DMS153 treated with DMSO at 0.1 percent for 48 hours (cell line): ENCODE results near the gene ANTXR1.

Experiments used
- DNase-seq: peaks from one replicate; lab custom pipeline; 2025; ENCODE audit not compliant: unreplicated experiment; lab: John Stamatoyannopoulos, UW

ANTXR1 gene

DNA sequence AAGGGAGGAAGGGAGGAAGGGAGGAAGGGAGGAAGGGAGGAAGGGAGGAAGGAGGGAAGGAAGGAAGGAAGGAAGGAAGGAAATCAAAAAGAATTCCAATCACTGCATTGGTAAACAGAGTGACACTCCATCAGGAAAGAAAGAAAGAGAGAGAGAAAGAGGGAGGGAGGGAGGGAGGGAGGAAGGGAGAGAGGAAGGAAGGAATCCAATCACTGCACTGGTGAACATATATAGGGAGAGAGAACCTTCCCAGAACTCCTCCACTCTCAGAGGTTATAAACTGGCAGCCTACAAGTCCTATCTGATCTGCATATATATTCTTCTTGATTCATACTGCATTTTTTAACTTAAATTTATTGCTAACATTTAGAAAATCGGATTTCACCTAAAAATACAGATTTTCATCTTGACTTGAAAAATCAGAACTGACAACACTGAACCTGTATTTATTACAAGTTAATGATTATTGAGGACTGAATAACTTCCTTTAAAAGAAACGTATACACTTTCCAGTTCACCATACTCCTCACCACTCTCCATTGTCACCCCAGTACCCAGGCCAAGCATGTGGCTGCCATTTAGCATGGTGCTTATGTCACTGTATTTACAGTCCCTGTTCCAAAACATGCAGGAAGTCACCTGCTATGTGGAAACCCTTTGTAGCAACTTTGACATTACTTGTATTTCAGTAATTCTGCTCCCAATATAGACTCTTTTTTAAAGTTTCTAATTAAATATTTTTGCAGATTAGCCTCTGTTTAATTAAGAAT lies 83.5 kb downstream of the ANTXR1 start:
- no peak for DNase-seq

DNA sequence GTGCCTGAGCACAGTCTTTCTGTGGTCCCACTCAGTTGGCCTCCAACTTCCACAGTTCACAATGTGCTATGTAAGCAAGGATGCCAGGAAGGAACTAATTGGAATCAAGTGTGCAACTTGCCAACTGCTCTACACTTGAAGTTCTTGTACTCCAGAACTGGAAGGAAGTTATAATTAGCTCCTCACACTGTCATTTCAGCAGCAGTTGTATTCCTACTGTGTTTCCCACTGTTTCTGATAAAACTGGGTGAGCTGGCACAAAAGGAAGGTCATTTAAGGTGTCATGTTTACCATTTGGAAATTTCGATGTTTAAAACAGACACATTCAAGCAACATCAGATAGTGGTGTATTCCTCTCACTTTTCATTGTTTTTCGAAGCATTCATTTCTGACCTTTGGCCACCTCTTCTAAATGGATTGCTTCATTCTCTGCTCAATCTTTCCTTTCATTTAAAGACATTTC lies 84.2 kb downstream of the ANTXR1 start:
- no peak for DNase-seq

DNA sequence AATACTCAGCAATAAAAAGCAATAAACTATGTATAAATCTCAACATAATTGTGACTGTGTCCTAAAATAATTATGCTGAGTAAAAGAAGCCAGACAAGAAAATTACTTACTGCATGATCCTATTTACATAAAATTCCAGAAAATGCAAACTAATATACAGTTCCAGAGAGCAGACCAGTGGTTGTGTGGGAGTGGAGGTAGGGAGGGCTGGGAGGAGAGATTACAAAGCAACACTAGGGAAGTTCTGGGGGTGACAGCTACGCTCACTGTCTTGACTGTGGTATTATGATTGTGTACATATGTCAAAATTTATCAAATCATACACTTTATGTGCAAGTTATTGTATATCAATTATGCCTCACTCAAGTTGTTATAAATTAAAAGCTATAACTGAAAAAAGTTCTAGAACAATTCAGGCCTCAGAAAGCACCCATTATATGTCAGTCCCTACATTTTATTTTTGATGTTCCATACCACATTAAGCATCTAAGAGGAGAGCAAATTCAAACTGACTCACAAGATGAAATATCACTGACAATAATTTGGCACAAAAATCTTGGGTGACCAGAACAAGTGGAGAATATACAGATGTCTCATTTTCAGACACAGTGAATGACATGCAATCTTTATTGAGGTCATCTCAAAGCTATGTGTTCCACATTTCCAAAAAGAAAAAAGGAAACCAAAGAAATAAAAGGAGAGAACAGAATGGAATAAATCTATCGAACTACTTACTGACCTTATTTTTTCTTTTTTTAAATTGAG lies 85.1 kb downstream of the ANTXR1 start:
- no peak for DNase-seq

DNA sequence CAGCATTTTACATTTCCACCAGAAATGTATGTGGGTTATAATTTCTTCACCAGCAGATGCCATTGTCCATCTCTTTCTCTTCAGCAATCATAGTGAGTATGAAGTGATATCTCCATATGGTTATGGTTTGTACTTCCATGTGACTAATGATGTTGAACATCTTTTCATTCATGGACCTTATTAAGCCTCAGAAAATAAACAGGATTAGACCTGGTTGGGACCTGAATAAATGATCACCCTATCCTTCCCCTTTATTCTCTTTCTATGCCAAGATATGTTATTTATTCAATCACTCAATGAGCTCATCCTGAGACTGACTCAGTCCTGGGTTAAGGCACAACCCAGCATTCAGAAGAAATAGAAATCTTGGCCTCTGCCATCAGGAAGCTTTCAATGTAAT lies 86.6 kb downstream of the ANTXR1 start:
- DNase-seq: no peak

DNA sequence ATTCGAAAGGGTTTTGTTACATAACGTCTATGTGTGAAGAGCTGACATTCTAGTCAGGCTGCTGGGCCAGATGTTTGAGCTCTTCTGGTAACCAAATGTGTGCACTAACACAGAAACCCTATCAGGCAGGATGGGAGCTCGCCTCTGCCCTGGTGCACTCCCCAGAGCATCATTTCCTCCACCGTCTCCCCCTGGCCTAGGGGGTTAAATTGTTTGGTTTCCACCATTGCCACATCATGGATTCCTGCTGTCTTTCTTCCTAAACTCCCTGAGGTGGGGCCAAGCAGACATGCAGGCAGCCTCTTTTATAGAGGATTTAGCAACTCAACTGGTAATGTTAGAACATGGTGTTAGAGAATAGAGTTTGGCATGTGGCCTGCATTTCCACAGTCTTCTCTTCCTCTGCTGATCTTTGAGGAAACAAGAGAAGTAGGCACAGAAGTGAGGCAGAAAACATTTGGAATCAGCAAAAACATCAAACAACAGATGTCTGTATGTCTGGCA lies 87.3 kb downstream of the ANTXR1 start:
- DNase-seq: no peak

DNA sequence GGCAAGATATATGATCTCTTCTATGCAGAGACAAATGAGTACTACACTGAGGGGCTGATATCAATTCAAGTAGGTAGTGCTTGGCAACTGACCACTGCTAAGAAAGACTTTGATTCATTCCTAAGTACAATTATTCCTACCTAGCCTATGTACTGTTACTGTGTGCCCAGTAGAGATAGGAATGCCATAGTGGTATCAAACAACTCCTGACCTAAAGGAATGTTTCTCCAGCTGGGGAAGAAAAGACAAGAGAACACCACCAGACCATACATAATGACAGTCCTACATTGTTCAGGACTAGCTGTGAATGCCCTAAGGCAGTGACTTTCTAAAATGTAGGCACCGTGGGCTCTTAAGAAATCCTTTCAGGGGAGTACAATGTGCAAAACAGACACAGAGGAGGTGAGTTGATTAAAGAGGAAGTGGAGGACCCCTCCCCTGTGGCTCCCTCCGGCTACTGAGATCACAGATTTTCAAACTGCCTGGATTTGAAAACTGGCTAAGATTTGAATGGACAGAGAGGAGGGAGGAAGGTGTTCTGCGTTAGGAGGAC lies 89.1 kb downstream of the ANTXR1 start:
- no peak for DNase-seq

DNA sequence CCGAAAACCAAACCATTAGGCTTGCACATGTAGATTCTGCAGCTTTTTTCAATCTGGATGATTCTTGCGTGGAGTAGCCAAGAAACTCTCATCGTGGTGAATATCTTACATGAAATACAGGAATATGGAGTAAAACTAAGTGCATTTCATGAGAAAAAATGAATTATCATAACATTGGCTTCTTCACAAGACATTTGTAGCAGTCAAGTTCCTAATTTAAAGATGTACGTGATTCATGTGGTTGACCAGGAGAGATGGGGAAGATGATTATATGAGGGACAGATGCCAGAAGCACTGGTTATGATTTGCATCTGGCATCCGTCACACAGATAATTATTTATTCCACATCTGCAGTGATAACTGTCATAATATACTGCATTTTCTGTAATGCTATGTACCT lies 90.4 kb downstream of the ANTXR1 start:
- no peak for DNase-seq

DNA sequence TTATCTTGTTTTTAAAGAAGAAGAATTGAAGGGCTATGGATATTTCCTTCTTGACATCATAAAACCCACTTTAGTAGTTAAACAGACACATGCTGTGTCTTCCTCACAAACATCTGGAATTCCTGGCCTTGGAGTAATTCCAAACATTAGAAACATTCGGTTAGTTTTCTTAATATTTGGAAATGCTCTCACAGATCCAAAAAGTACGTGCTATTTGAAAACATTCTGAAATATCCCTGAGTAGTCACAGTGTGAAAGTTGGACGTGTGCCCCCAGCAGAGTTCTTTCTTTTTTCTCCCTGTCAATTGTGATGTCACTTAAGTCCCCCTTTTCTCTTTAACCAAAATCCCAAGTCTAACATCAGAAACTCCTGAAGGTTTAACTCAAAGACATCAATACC lies 91.3 kb downstream of the ANTXR1 start:
- DNase-seq: no peak

DNA sequence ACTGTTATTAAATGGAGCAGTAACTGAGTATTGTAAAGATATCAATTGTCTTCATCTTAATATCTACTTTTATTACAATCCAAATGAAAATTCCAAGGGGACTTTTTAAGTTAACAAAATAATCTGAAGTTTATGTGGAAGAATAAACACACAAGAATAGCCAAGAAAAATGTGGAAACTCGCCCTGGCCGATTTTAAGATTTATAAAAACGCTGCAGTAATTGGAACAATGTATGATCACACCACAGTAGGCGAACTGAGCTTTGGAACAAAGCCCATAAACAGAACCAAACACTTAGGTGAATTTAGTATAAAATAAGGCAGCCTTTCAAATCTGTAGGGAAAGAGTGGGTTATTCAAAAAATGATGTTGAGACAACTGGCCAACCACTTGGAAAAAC lies 96.3 kb downstream of the ANTXR1 start:
- DNase-seq: no peak

DNA sequence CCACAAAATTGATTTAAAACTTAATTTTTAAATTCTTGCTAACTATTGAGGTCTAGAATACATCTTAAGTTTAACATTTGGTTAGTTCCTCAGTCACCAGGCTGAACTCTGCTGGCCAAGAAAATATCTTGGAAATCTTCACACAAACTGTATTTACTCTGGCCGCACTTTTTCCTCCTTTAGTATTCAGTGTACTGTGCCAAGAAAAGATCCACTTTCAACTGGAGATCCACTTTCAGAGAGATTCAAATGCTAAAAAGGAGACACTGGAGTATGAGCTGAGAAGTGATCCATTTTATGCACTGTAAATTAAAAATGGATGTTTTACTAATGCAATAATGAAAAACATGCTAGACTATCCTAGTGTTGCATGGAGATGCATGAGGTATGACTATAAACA lies 98.1 kb downstream of the ANTXR1 start:
- no peak for DNase-seq

DNA sequence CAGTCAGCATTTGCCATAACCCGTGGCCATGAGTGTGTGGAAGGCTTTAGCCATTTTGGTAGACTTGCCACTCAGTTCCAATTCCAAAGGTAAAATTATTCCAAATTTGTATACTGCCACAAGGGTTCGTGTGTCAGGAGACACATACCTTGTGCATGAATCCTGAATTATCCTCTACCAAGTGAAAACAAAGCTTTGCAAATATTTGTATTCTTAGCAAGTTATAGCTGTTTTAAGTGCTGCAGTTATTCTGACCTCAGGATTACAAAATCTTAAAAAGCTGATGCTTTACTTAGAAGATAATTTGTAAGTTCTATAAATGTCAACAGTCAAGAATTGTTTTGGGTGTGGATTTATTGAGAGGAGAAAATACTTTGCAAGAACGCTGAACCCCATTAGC lies 100.6 kb downstream of the ANTXR1 start:
- DNase-seq: no peak

DNA sequence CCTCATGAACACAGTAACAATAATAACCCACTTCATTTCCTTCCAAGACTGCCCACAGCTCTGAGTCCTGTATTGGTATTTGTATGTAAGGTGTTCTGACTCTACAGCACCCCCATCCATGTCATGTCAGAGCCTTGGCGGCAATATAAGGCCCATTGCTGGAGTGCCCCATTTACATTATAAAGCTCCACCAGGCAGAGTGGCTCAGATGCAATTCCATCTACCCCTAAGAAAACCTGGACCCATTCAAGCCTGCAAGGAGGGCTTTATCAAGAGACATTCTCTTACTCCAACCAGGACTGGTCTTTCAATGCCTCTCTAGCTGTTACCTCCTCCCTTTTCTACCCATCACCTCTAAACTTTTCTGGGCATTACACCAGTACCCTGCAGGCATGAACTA lies 101.6 kb downstream of the ANTXR1 start:
- no peak for DNase-seq

DNA sequence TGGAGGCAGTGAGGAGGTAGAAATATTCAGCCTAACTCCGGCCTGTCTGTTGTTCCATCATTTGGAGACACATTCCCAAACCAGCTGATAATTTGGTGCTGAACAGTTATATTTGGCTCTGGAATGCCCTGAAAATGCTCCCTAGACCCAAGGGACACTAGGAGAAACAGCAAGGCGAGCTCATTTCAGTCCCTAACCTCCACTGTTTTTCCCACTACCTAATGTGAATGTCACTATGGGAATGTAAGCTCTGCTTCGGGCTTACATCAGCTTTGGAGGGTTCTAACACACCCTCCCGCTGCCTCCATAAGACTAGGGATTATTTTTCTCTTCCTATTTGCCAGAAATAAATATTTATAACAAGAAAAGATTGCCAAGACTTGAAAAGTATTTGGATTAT lies 103.5 kb downstream of the ANTXR1 start:
- no peak for DNase-seq

DNA sequence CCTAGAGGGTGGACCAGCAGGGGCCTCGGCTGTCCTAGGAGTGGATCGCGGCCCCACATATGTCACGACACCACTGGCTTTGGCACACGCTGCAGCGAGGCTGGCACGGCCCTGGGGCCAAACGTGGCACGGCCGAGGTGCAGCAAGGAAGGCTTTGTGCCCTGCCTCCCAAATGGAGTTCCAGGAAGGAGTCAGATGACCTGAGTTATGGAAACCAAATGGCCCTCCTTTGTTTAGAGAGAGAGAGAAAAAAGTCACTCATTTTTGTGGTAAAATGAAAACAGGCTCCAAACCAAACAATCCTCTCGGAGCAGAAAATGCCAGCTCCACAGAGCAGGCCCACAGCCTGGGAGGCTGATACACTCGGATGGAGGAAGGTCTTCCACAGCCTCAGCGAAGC lies 105.6 kb downstream of the ANTXR1 start:
- no peak for DNase-seq

DNA sequence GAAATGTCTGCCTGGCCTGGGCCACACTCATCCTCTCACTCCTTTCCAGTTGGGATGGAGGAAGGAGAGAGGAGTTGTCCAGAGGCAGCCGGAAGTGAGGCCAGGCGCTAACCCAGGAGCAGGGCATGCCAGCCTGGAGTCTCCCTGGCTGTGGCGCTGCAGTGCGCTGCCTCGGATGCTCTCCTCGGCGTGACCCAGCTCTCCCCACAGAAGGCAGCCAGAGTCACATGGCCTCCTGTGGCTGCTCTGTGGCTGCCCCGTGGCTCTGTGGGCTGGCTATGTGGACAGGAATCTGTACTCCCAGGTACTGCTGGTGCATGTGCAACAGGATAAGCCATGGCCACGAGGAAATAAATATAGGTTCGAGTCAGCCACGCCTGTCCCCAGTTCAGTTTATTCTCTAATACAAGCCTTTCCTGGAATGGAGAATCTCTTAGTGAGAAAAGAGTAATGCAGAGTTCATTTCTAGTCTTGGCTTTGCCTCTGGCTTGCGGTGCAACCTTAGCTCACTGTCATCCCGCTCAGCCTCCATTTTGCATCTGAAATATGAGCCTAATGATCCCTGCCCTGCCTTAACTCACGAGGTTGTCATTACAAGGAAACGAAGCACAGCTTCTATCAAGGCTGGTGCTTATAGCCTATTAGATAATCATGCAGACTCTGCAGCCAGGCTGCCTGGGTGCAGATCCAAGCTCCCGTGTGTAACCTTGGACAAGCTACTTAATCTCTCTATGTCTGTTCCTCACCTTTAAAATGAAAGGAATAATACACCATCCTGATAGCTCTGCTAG lies 106.3 kb downstream of the ANTXR1 start:
- peak; percentile 30 for DNase-seq

DNA sequence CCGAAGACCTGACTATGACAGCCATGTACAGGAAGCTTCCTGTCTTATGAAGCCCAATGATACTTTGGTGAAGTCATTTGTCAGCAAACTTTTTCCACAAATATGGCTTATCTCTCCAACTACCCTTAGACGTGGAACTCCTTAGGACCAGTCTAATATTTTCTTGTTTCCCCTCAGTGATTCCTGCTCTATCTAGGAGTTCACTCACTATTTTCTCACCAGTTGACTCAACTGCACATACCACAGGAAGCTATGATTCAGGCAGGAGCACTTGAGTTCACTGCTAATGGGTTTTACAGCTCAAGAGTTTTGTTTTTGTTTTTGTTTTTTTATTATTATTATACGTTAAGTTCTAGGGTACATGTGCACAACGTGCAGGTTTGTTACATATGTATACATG lies 109.3 kb downstream of the ANTXR1 start:
- DNase-seq: no peak

DNA sequence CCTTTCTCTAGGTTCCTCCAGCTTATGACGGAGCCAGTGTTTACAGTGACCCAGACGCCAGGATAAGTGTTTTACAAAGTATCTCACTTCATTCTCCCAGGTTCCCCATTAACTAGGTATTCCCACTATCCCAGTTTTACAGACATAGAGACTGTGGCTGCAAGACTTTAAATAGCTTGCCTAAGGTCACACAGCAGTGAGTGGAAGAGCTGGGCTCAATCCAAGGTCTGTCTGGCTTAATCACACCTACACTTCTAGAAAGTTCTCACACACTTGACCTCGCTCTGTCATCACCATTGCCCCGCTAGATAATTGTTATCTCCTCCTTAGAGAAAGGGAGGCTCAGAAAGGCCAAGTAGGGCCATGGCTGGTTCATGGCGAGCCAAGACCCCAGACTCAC lies 110.2 kb downstream of the ANTXR1 start:
- no peak for DNase-seq

DNA sequence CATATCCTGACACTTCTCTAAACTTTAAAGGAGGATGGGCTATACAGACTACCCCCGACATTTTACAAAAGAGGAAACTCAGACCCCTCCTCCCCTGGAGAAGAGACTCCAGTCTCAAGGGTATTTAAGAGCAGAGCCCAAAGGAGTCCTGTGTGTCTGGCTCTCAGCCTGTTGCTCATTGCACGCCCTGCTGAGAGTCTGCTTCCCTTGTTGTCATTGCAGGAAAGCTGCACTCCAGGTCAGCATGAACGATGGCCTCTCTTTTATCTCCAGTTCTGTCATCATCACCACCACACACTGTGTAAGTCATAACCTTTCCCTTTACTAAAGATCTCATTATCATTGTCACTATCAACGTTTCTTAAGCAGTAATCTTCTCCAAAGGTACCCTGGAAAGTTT lies 111.4 kb downstream of the ANTXR1 start:
- DNase-seq: no peak

DNA sequence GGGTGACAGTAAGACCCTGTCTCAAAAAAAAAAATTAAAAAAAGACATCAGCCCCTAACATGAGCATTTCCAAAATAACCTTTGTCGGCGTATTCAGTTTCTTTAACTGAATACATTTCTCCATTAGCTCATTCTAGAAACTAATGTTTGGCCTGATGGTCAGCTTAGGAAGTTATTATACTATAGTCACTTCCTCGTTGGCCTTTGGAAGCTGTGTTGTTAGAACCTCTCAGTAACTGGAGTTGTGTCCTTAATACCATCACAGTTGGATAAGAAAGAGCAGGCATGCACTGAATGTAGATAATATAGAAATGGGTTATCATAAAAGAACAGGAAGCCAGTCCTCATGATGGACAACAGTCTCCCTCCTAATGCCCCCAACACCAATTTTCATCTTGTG lies 112.8 kb downstream of the ANTXR1 start:
- DNase-seq: no peak

DNA sequence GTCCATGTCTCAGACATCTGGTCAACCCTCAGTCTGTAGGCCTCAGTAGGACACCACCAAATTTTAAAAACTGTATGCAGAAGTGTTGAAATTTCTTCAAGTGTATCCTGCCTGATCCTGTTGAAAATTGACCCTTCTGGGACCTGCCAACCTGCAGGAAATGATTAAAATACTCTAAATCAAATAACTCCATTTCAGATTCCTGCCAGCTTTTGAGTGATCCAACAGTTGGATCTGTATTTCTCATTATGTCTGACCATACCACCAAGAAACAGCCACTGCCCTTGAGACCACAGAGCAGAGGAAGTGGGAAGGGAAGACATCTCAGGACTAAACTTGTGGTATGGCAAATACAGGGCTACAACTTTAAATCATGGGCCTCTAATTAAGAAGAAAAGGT lies 113.4 kb downstream of the ANTXR1 start:
- no peak for DNase-seq

DNA sequence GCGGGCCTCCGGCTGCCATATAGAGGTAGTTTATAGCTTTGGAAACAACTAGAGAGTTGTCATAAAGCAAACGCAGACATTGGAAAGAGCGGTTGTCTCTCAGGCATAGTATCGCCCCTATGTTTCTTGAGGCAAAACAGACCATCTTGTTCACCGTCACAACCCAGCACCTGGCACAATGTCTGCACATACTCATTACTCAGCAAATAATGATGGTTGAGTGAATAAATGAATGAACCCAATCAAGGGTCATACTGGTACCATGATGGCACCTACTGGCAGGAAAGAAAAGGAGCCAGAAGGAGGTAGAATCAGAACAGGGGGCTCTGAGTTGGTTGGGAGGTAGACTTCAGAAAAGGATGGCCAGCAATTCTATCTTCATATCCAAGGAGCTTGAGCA lies 118.5 kb downstream of the ANTXR1 start:
- DNase-seq: no peak
